ENCODE measurements around the gene CHD5.
"Not testable (repeated sequence)": the region's sequence is repeated elsewhere in the genome, so short reads cannot be mapped to it uniquely, and the experiment has no call there.

The CHD5 gene

GRCh38 chr1:6180268-6180706 is at the start of gene CHD5:
CHD5 (minus strand) TSS chr1:6180321; CDS start chr1:6180023, 298 bp downstream.
- no peak for DNase-seq (ENCODE audit: low read depth)
- no peak for TF ChIP-seq CTCF (IDR thresholded peaks at IDR 0.05; ENCODE audit: low read length, missing control alignments)
- no peak within 1 kb of the TSS for H3K4me3 ChIP-seq (replicated peaks; ENCODE audit: low read depth, low read length)

GRCh38 chr1:6225651-6226050 is 45.5 kb upstream of the CHD5 start:
- no peak for TF ChIP-seq CTCF (IDR thresholded peaks at IDR 0.05; ENCODE audit: low read length, missing control alignments)

GRCh38 chr1:6224718-6225117 is 44.6 kb upstream of the CHD5 start:
- TF ChIP-seq CTCF (IDR thresholded peaks at IDR 0.05; ENCODE audit: low read length, missing control alignments), result no peak
- DNase-seq (ENCODE audit: low read depth), result no peak
- H3K4me3 ChIP-seq (replicated peaks; ENCODE audit: low read depth, low read length), result no peak overlapping the region

More at GRCh38 chr1:6225651-6226050, 45.5 kb upstream of the CHD5 start:
- no peak for DNase-seq (ENCODE audit: low read depth)
- H3K4me3 ChIP-seq (replicated peaks; ENCODE audit: low read depth, low read length), result no peak overlapping the region

GRCh38 chr1:6223617-6224016 is 43.5 kb upstream of the CHD5 start:
- DNase-seq (ENCODE audit: low read depth), result no peak
- no peak for TF ChIP-seq CTCF (IDR thresholded peaks at IDR 0.05; ENCODE audit: low read length, missing control alignments)
- no peak overlapping the region for H3K4me3 ChIP-seq (replicated peaks; ENCODE audit: low read depth, low read length)

- H3K4me3 ChIP-seq (replicated peaks; ENCODE audit: low read depth, low read length), result no peak overlapping the region
- peak; percentile 55 for DNase-seq (ENCODE audit: low read depth)
- no peak for TF ChIP-seq CTCF (IDR thresholded peaks at IDR 0.05; ENCODE audit: low read length, missing control alignments)
Measured at GRCh38 chr1:6222636-6223035, 42.5 kb upstream of the CHD5 start.

GRCh38 chr1:6221210-6221784 is 41.2 kb upstream of the CHD5 start:
- no peak overlapping the region for H3K4me3 ChIP-seq (replicated peaks; ENCODE audit: low read depth, low read length)
- no peak for TF ChIP-seq CTCF (IDR thresholded peaks at IDR 0.05; ENCODE audit: low read length, missing control alignments)
- no peak for DNase-seq (ENCODE audit: low read depth)

GRCh38 chr1:6220236-6220635 is 40.1 kb upstream of the CHD5 start:
- TF ChIP-seq CTCF (IDR thresholded peaks at IDR 0.05; ENCODE audit: low read length, missing control alignments), result no peak
- H3K4me3 ChIP-seq (replicated peaks; ENCODE audit: low read depth, low read length), result no peak overlapping the region
- no peak for DNase-seq (ENCODE audit: low read depth)

- H3K4me3 ChIP-seq (replicated peaks; ENCODE audit: low read depth, low read length); DNase-seq (ENCODE audit: low read depth): not testable (repeated sequence)
Measured at GRCh38 chr1:6219641-6220040, 39.5 kb upstream of the CHD5 start.

Data from fibroblast of pulmonary artery (primary cell).